MM.1S (cell line): ENCODE data around the gene ADAMTSL3.

Experiments used
- DNase-seq: peaks from one replicate; pipeline ENCODE4 v3.0.0-alpha.2; 2015
- H2AFZ ChIP-seq: fragments of 300-600 bp; sonication (generic); 2 replicates; pipeline ENCODE4 v1.6.0; 2016; ENCODE audit warnings: antibody characterized with exemption, low read length
- H3F3A ChIP-seq: fragments of 300-600 bp; sonication (generic); 2 replicates; pipeline ENCODE4 v1.6.1; 2016; ENCODE audit warnings: mild to moderate bottlenecking, antibody characterized with exemption, low read length, moderate library complexity, mixed read lengths; ENCODE audit not compliant: insufficient read depth
- H3K27ac ChIP-seq: fragments of 300-600 bp; sonication (generic); 2 replicates; pipeline ENCODE4 v1.5.1; 2016; ENCODE audit warnings: mild to moderate bottlenecking, low read length
- H3K27me3 ChIP-seq: fragments of 300-600 bp; sonication (generic); replicated peaks from 2 replicates; pipeline ENCODE4 v1.6.0; 2016; ENCODE audit warnings: low read length; ENCODE audit not compliant: insufficient read depth
- H3K36me3 ChIP-seq: fragments of 300-600 bp; sonication (generic); replicated peaks from 2 replicates; pipeline ENCODE4 v1.6.1; 2016; ENCODE audit warnings: mild to moderate bottlenecking, low read length, mixed read lengths; ENCODE audit not compliant: insufficient read depth
- H3K4me1 ChIP-seq: fragments of 300-600 bp; sonication (generic); 2 replicates; pipeline ENCODE4 v1.6.1; 2016; ENCODE audit warnings: low read length, mixed read lengths
- H3K4me2 ChIP-seq: fragments of 300-600 bp; sonication (generic); 2 replicates; pipeline ENCODE4 v1.6.0; 2016; ENCODE audit warnings: low read depth, low read length
- H3K4me3 ChIP-seq: fragments of 300-600 bp; sonication (generic); 2 replicates; pipeline ENCODE4 v1.5.1; 2016; ENCODE audit warnings: low read length, mixed read lengths
- H3K79me2 ChIP-seq: fragments of 300-600 bp; sonication (generic); 2 replicates; pipeline ENCODE4 v1.6.1; 2016; ENCODE audit warnings: mixed run types, low read length, mixed read lengths
- H3K9ac ChIP-seq: fragments of 300-600 bp; sonication (generic); 2 replicates; pipeline ENCODE4 v1.6.1; 2016; ENCODE audit warnings: low read length, mixed read lengths
- H3K9me2 ChIP-seq: fragments of 300-600 bp; sonication (generic); replicated peaks from 2 replicates; pipeline ENCODE4 v1.6.1; 2016; ENCODE audit warnings: mild to moderate bottlenecking, low read length, mixed read lengths; ENCODE audit not compliant: insufficient read depth
- H3K9me3 ChIP-seq: fragments of 300-600 bp; sonication (generic); replicated peaks from 2 replicates; pipeline ENCODE4 v1.6.1; 2016; ENCODE audit warnings: mild to moderate bottlenecking, low read length, mixed read lengths; ENCODE audit not compliant: insufficient read depth
- H4K20me1 ChIP-seq: fragments of 300-600 bp; sonication (generic); 2 replicates; pipeline ENCODE4 v1.6.1; 2016; ENCODE audit warnings: mild to moderate bottlenecking, low read length, moderate library complexity, mixed read lengths; ENCODE audit not compliant: insufficient read depth
- EZH2 ChIP-seq: fragments of 300-600 bp; sonication (generic); optimal IDR thresholded peaks from 2 replicates; pipeline ENCODE3; 2017; ENCODE audit warnings: low read depth, mild to moderate bottlenecking, antibody characterized with exemption, low read length, mixed read lengths
- EZH2phosphoT487 ChIP-seq: fragments of 300-600 bp; sonication (generic); IDR thresholded peaks from 2 replicates; pipeline ENCODE4 v1.6.1; 2018; ENCODE audit warnings: antibody characterized with exemption, low read length
- TF ChIP-seq, protein P1 (sequence below): fragments of 300-600 bp; sonication (generic); IDR thresholded peaks from 2 replicates; pipeline ENCODE4 v1.5.1; 2016; ENCODE audit warnings: antibody characterized with exemption, low read length, mixed read lengths

The ADAMTSL3 gene

DNA sequence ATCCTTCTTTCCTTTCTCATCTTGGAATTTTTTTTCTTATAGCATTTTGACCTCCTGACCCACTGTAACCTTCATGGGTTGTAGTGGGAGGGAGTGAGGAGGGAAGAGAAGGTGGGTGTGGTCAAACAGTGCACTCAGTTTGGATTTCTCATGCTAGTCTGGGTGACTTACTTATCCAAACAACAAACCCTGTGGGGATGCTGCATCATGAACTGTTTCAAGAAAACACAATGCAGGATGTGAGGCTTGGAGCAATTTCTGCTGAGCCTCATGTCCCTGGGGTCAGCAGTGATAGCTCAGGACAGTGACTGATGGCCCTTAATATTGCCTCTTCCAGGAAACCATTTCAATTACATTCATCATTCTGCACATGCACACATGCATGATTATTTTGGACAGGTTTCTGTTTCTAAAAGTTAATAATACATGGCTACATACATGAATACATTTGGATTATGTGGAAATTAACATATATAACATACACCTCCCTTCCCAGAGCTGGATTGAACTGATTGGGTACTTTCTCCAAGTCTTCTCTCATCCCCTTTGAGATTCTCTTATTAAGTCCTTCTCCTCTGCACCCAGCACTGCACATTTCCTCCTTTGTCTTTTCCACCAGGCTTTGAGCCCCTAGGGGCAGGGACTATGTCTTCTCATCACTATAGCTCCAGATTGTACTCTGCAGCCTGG lies 61.2 kb downstream of the ADAMTSL3 start:
- Histone ChIP-seq H3K79me2 (no peaks in the 10 kb centered on the region), H3K4me3 (no peak overlapping the region), H3K27ac (no peak overlapping the region), H3K9me2 (no peaks in the 10 kb centered on the region), H4K20me1 (no peaks in the 10 kb centered on the region), H3K9ac (no peak overlapping the region), H3K27me3 (no peaks in the 10 kb centered on the region), H3K9me3 (no peaks in the 10 kb centered on the region), H3K4me1 (no peaks in the 10 kb centered on the region), H3F3A (no peaks in the 10 kb centered on the region), H2AFZ (no peak overlapping the region), H3K4me2 (no peak overlapping the region), H3K36me3 (no peaks in the 10 kb centered on the region)
- TF ChIP-seq, protein P1, sequence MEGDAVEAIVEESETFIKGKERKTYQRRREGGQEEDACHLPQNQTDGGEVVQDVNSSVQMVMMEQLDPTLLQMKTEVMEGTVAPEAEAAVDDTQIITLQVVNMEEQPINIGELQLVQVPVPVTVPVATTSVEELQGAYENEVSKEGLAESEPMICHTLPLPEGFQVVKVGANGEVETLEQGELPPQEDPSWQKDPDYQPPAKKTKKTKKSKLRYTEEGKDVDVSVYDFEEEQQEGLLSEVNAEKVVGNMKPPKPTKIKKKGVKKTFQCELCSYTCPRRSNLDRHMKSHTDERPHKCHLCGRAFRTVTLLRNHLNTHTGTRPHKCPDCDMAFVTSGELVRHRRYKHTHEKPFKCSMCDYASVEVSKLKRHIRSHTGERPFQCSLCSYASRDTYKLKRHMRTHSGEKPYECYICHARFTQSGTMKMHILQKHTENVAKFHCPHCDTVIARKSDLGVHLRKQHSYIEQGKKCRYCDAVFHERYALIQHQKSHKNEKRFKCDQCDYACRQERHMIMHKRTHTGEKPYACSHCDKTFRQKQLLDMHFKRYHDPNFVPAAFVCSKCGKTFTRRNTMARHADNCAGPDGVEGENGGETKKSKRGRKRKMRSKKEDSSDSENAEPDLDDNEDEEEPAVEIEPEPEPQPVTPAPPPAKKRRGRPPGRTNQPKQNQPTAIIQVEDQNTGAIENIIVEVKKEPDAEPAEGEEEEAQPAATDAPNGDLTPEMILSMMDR = no peak
- TF ChIP-seq EZH2 (no peak), EZH2phosphoT487 (no peak)
- DNase-seq = no peak

DNA sequence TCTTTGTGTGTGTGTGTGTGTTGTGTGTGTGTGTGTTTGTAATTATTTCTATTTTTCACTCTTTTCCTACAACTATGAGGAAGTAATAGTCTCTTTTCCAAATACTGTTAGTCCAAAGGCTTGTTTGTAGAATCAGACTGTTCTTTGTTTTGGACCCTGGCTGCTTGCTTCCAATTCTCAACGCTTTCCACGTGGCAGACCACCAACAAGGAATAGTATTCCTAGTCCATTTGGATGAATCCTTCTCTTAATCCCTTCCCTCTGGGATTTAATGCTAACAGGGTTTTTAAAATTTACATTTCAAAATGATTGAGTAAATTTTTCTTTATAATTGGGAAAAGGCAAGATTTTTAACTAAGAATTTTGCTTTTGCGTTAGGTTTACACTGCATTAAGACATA lies 62.7 kb downstream of the ADAMTSL3 start:
- Histone ChIP-seq H3K4me2 (no peak overlapping the region), H3K4me3 (no peak overlapping the region), H3K9ac (no peak overlapping the region), H3K4me1 (no peaks in the 10 kb centered on the region), H3K79me2 (no peaks in the 10 kb centered on the region), H3K9me2 (no peaks in the 10 kb centered on the region), H2AFZ (no peak overlapping the region), H4K20me1 (no peaks in the 10 kb centered on the region), H3K27me3 (no peaks in the 10 kb centered on the region), H3K27ac (no peak overlapping the region), H3K36me3 (no peaks in the 10 kb centered on the region), H3F3A (no peaks in the 10 kb centered on the region), H3K9me3 (no peaks in the 10 kb centered on the region)
- no peak for DNase-seq
- no peak for TF ChIP-seq EZH2
- TF ChIP-seq EZH2phosphoT487 = no peak
- TF ChIP-seq, protein P1 = no peak

GRCh38 chr15:83717010-83717409 lies 63.1 kb downstream of the ADAMTSL3 start:
- Histone ChIP-seq H3F3A (no peaks in the 10 kb centered on the region), H3K79me2 (no peaks in the 10 kb centered on the region), H3K9ac (no peak overlapping the region), H3K27ac (no peak overlapping the region), H3K9me2 (no peaks in the 10 kb centered on the region), H3K4me2 (no peak overlapping the region), H3K27me3 (no peaks in the 10 kb centered on the region), H3K4me3 (no peak overlapping the region), H3K9me3 (no peaks in the 10 kb centered on the region), H3K36me3 (no peaks in the 10 kb centered on the region), H2AFZ (no peak overlapping the region), H4K20me1 (no peaks in the 10 kb centered on the region), H3K4me1 (no peaks in the 10 kb centered on the region)
- TF ChIP-seq EZH2phosphoT487 = no peak
- TF ChIP-seq, protein P1 = no peak
- TF ChIP-seq EZH2 = no peak
- DNase-seq = no peak
